Karpas-422 (cell line): ENCODE results near the gene ZDHHC21. TPM values are rescaled to one million over a fixed set of nuclear protein-coding genes. Genes with fewer than 3 reads are reported as not detected.
A peak's percentile ranks its signal among the peaks of the same experiment; 100 is the strongest.

ENCODE experiments used
- DNase-seq: peaks from one replicate; pipeline ENCODE4 v3.0.0-alpha.2; 2015
- H2AFZ ChIP-seq: fragments of 200-600 bp; sonication (generic); 2 replicates; pipeline ENCODE4 v1.6.1; 2014; ENCODE audit warnings: antibody characterized with exemption, low read length, mixed read lengths
- H3K27ac ChIP-seq: fragments of 200-600 bp; sonication (generic); 2 replicates; pipeline ENCODE4 v1.5.1; 2014; ENCODE audit warnings: mild to moderate bottlenecking, low read length, moderate library complexity
- H3K27me3 ChIP-seq: fragments of 200-600 bp; sonication (generic); 2 replicates; pipeline ENCODE4 v1.6.1; 2014; ENCODE audit warnings: low read length, mixed read lengths
- H3K36me3 ChIP-seq: fragments of 200-600 bp; sonication (generic); 2 replicates; pipeline ENCODE4 v1.6.1; 2014; ENCODE audit warnings: low read length, mixed read lengths; ENCODE audit not compliant: insufficient read depth
- H3K4me1 ChIP-seq: fragments of 200-600 bp; sonication (generic); 2 replicates; pipeline ENCODE4 v1.6.1; 2014; ENCODE audit warnings: mild to moderate bottlenecking, low read length, mixed read lengths
- H3K4me2 ChIP-seq: fragments of 200-600 bp; sonication (generic); 2 replicates; pipeline ENCODE4 v1.6.1; 2014; ENCODE audit warnings: low read length, low read depth, mild to moderate bottlenecking; ENCODE audit not compliant: poor library complexity, severe bottlenecking
- H3K4me3 ChIP-seq: fragments of 200-600 bp; sonication (generic); 2 replicates; pipeline ENCODE4 v1.5.1; 2014; ENCODE audit warnings: mild to moderate bottlenecking, antibody characterized with exemption, low read length, mixed read lengths
- H3K79me2 ChIP-seq: fragments of 200-600 bp; sonication (generic); 2 replicates; pipeline ENCODE4 v1.6.1; 2014; ENCODE audit warnings: mild to moderate bottlenecking, low read length, mixed read lengths
- H3K9ac ChIP-seq: fragments of 200-600 bp; sonication (generic); 2 replicates; pipeline ENCODE4 v1.6.0; 2014; ENCODE audit warnings: low read length
- H3K9me2 ChIP-seq: fragments of 200-600 bp; sonication (generic), shearing (Covaris generic); replicated peaks from 2 replicates; pipeline ENCODE4 v1.6.0; 2014; ENCODE audit warnings: mild to moderate bottlenecking, low read length, moderate library complexity; ENCODE audit not compliant: insufficient read depth
- H3K9me3 ChIP-seq: fragments of 300-700, 200-600 bp; sonication (generic); 2 replicates; pipeline ENCODE4 v1.6.1; 2014; ENCODE audit warnings: low read length, mixed read lengths
- H4K20me1 ChIP-seq: fragments of 200-600 bp; sonication (generic); 2 replicates; pipeline ENCODE4 v1.6.1; 2014; ENCODE audit warnings: mild to moderate bottlenecking, antibody characterized with exemption, low read length, low read depth; ENCODE audit not compliant: insufficient read depth
- total RNA-seq: library from RNA; depleted of rRNA; stranded (reverse); fragments of >200 nt; shearing (Covaris generic); gene quantifications from 2 replicates; pipeline ENCODE4 v1.2.3, GENCODE V29; 2014; ENCODE audit warnings: low replicate concordance

ZDHHC21 gene
- total RNA-seq, 1 experiment from 2014 or later, result 84.6 TPM

DNA sequence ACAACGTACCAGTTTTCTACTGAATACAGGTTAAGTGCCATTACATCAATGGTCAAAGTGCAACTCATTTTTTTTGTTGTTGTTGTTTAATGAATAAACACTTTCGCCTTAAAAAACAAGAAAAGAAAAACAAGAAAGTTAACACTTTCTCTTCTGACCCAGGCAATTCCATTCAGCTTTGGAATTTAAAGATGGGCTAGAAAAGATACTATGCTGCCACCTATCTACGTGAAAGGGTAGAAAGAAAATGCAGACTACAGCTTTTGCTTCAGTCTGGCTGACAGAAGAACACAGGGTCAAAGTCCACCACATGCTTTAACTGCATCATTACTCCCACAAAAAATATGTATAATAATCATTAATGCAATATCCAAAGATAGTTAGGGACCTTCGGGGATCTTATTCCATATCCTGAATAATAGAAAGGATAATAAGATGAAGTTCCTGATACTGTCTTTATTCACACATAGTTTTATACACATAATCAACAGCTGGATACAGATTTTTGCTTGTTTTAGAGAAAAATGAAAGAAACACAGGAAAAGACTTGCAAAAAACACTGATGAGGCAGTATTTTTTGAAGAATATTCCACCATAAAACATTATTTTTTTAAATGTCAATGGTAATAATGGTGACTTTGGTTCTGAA is 40.4 kb downstream of the ZDHHC21 start:
- H3K4me1 ChIP-seq, result no peaks in the 10 kb centered on the region

DNA sequence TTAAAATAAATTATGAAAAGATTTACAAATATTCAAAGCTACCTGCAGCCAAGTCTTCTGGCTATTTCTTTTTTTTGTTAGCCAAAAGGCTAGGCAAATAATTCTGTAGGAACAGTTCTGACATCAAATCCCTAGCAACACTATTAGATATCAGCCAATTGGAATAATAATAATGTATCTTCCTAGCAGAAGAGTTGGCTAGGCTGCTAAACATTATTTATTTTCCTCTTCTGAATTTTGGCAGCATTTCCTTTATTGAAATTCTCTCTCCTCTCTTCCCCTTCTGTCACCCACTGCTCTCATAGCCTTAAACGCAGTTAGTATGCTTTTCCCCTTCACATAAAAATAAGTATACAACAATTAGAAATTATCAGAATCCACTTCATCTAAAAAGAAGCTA is 42.6 kb downstream of the ZDHHC21 start:
- Histone ChIP-seq H3K4me1 (no peaks in the 10 kb centered on the region), H3K27me3 (no peaks in the 10 kb centered on the region), H3K4me2 (no peak overlapping the region), H3K9ac (no peak overlapping the region), H4K20me1 (no peaks in the 10 kb centered on the region), H3K9me2 (no peaks in the 10 kb centered on the region), H3K27ac (no peak overlapping the region), H3K9me3 (peaks cover 7% of the 10 kb centered on the region), H3K4me3 (no peak overlapping the region), H2AFZ (no peak overlapping the region), H3K36me3 (peaks cover 40% of the 10 kb centered on the region), H3K79me2 (peaks cover 65% of the 10 kb centered on the region)
- no peak for DNase-seq

More for the DNA sequence above, 40.4 kb downstream of the ZDHHC21 start:
- H3K9ac ChIP-seq, result no peak overlapping the region
- no peaks in the 10 kb centered on the region for H3K27me3 ChIP-seq
- H4K20me1 ChIP-seq, result no peaks in the 10 kb centered on the region
- no peaks in the 10 kb centered on the region for H3K9me2 ChIP-seq
- no peak overlapping the region for H3K4me2 ChIP-seq
- H3K36me3 ChIP-seq, result peaks cover 62% of the 10 kb centered on the region
- peak; percentile 67 for DNase-seq
- H3K79me2 ChIP-seq, result peaks cover 68% of the 10 kb centered on the region
- peaks cover 7% of the 10 kb centered on the region for H3K9me3 ChIP-seq
- H2AFZ ChIP-seq, result no peak overlapping the region
- H3K4me3 ChIP-seq, result no peak overlapping the region
- no peak overlapping the region for H3K27ac ChIP-seq

DNA sequence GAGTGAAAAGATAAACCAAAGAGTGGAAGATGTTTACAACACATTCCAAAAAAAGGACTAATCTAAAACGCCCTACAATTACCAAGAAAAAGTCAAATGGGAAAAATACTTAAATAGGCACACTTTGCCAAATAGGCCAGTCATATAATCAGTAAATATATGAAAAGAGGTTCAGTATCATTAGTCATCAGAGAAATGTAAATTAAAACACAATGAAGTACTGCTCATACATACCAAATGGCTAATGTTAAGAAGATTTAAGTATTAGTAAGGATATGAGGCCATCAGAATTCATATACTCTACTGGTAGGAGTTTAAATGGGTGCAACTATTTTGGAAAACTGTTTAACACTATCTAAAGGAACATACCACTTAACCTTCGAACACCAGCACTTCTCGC is 47.6 kb downstream of the ZDHHC21 start:
- no peaks in the 10 kb centered on the region for H3K27me3 ChIP-seq
- H3K27ac ChIP-seq, result no peak overlapping the region
- no peak overlapping the region for H3K4me2 ChIP-seq
- no peak overlapping the region for H3K4me3 ChIP-seq
- H3K4me1 ChIP-seq, result no peaks in the 10 kb centered on the region
- no peak overlapping the region for H3K9ac ChIP-seq
- peaks cover 57% of the 10 kb centered on the region for H3K79me2 ChIP-seq
- no peaks in the 10 kb centered on the region for H4K20me1 ChIP-seq
- H3K36me3 ChIP-seq, result peaks cover 22% of the 10 kb centered on the region; the same call in 1 of the 2 replicates
- no peaks in the 10 kb centered on the region for H3K9me3 ChIP-seq
- no peak overlapping the region for H2AFZ ChIP-seq
- DNase-seq, result no peak
- H3K9me2 ChIP-seq, result no peaks in the 10 kb centered on the region

DNA sequence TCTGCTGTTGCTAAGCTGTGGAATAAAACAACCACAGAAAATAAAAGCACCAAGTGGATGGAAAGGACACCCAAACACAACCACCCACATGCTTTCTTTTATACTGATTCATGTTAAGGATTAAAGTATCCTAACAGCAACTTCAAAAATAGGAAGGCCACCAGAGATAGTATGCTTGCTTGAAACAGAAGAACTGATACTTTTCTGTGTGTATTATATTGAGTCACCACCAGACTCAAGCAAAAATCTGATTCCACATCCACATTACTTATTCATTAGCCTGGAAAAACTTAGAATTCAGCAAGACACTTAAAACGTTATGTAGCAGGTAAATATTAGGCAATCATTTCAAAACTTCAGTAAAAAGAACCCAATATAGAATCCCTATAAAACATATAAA is 52.3 kb downstream of the ZDHHC21 start:
- H3K9me2 ChIP-seq, result no peaks in the 10 kb centered on the region
- H3K79me2 ChIP-seq, result peaks cover 83% of the 10 kb centered on the region
- no peak overlapping the region for H3K9ac ChIP-seq
- no peaks in the 10 kb centered on the region for H3K4me1 ChIP-seq
- H3K27me3 ChIP-seq, result no peaks in the 10 kb centered on the region
- H3K27ac ChIP-seq, result no peak overlapping the region
- no peak for DNase-seq
- H4K20me1 ChIP-seq, result no peaks in the 10 kb centered on the region
- no peaks in the 10 kb centered on the region for H3K9me3 ChIP-seq
- no peak overlapping the region for H3K4me2 ChIP-seq
- peaks cover 49% of the 10 kb centered on the region for H3K36me3 ChIP-seq
- no peak overlapping the region for H2AFZ ChIP-seq
- no peak overlapping the region for H3K4me3 ChIP-seq

DNA sequence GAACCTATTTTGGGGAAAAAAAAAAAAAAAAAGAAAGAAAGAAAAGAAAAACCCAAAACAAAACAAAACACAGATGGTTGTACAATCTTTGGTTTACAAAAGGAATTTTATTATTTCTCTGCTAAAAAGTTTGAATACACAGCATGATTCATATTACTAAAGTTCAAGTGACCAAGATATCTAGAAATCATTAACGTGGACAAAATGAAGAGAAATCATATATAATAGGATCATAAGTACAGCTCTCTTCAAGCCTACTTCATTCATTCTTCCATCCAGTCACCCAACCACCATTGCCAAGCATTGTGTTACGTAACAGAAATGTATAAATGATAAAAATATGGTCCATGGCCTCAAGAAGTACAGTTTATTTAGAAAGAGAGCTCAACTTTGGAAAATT is 52.9 kb downstream of the ZDHHC21 start:
- Histone ChIP-seq H3K9me2 (no peaks in the 10 kb centered on the region), H3K27ac (no peak overlapping the region), H4K20me1 (no peaks in the 10 kb centered on the region), H3K4me3 (no peak overlapping the region), H3K9me3 (no peaks in the 10 kb centered on the region), H3K36me3 (peaks cover 52% of the 10 kb centered on the region), H3K27me3 (no peaks in the 10 kb centered on the region), H3K4me1 (no peaks in the 10 kb centered on the region), H2AFZ (no peak overlapping the region), H3K9ac (no peak overlapping the region), H3K79me2 (peaks cover 83% of the 10 kb centered on the region), H3K4me2 (no peak overlapping the region)
- DNase-seq, result no peak

DNA sequence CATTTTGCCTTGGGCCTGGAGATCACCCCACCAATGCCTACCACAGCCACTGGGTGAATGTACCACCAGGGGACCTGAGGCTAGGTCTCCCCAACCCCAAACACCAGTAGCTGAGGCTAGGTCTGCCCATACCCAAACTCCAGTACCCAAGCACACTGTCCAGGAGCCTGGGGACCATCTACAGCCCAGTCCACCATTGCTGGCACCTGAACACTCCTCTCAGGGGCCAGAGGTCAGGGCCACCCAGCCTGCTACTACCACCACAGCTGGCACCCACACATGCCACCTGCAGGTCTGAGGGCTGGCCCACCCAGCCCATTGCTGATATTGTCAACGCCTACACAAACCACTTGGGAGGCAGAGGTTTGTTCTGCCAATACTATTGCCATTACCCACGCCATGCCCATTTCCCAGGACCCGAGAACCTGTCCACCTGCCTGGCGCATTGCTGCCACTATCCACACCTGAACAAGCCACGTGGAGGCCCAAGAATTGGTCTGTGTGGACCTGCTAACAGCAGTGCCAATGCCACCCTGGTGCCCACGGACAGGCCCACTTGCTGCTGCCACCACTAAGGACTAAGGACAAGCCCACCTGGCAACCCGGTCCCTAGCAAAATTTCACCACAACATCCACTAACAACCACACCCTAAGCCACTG is 59.2 kb downstream of the ZDHHC21 start:
- Histone ChIP-seq H3K36me3 (peaks cover 57% of the 10 kb centered on the region), H3K9me3 (no peaks in the 10 kb centered on the region), H3K9ac (no peak overlapping the region), H4K20me1 (no peaks in the 10 kb centered on the region), H3K27me3 (no peaks in the 10 kb centered on the region), H3K4me3 (no peak overlapping the region), H3K4me1 (no peaks in the 10 kb centered on the region), H2AFZ (no peak overlapping the region), H3K4me2 (no peak overlapping the region), H3K9me2 (no peaks in the 10 kb centered on the region), H3K27ac (no peak overlapping the region), H3K79me2 (peaks cover 96% of the 10 kb centered on the region)
- no peak for DNase-seq

DNA sequence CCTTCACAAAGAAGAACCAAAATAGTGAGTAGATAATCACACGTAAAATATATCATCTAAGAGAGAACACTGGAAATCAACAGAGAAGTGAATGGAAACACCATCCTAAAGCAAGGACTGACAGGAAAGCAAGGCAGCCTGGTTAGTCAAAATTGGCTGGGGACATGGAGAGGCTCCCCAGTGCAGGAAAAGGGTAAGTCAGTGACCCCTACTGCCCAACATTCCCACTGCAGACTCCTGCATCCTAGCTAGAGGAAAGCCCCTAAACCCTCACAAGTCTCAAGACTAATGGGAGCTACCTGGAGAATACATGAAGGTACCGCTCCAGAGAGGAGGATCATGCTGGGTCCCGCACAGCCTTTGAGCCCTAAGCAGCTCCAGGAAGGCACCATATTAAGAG is 60.1 kb downstream of the ZDHHC21 start:
- Histone ChIP-seq H2AFZ (no peak overlapping the region), H4K20me1 (no peaks in the 10 kb centered on the region), H3K79me2 (peaks cover 95% of the 10 kb centered on the region), H3K9me2 (no peaks in the 10 kb centered on the region), H3K27me3 (no peaks in the 10 kb centered on the region), H3K4me3 (no peak overlapping the region), H3K27ac (no peak overlapping the region), H3K9ac (no peak overlapping the region), H3K4me2 (no peak overlapping the region), H3K4me1 (peaks cover 3% of the 10 kb centered on the region), H3K9me3 (no peaks in the 10 kb centered on the region), H3K36me3 (peaks cover 51% of the 10 kb centered on the region)
- DNase-seq, result no peak

DNA sequence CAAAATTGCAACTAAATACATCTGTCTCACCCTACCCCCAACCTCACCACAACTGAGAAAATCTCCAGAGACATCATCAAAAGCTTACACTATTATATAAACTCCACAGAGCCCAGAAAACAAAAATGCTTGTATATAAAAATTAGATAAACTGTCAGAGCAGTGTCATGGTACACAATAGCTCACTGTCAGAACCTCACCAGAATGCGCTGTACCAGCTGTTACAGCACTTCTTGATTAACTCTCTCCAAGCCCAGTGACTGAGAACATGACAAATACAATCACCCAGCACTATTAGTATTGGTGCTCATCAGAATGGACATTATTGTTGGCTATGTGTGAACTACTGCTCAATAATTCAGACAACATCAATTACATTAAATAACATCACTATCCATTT is 65.7 kb downstream of the ZDHHC21 start:
- peaks cover 29% of the 10 kb centered on the region; the same call in 1 of the 2 replicates for H3K36me3 ChIP-seq
- no peak overlapping the region for H3K4me2 ChIP-seq
- H3K9me3 ChIP-seq, result no peaks in the 10 kb centered on the region
- H3K27ac ChIP-seq, result no peak overlapping the region
- no peak overlapping the region for H3K9ac ChIP-seq
- H3K4me3 ChIP-seq, result no peak overlapping the region
- H3K4me1 ChIP-seq, result peaks cover 17% of the 10 kb centered on the region
- H3K79me2 ChIP-seq, result peaks cover 86% of the 10 kb centered on the region
- H4K20me1 ChIP-seq, result no peaks in the 10 kb centered on the region
- no peaks in the 10 kb centered on the region for H3K9me2 ChIP-seq
- no peak for DNase-seq
- no peak overlapping the region for H2AFZ ChIP-seq
- no peaks in the 10 kb centered on the region for H3K27me3 ChIP-seq
